HL-60/S4 treated with retinoic acid at 250 ng/mL for 4 days and 3 days (cell line): ENCODE results near the gene LIPF.
"Not testable (repeated sequence)": the region's sequence is repeated elsewhere in the genome, so short reads cannot be mapped to it uniquely, and the experiment has no call there.

Experiments used
- in situ Hi-C: fragments of 300-500 bp; cut with MboI; formaldehyde crosslinking; loops from 2 replicates; pipeline ENCODE4 v1.7.0; 2022; ENCODE audit warnings: low sequenced_read_pairs

Gene LIPF

GRCh38 chr10:88672041-88672440 is 7.8 kb downstream of the LIPF start:
- in situ Hi-C loops, result no loop called here

DNA sequence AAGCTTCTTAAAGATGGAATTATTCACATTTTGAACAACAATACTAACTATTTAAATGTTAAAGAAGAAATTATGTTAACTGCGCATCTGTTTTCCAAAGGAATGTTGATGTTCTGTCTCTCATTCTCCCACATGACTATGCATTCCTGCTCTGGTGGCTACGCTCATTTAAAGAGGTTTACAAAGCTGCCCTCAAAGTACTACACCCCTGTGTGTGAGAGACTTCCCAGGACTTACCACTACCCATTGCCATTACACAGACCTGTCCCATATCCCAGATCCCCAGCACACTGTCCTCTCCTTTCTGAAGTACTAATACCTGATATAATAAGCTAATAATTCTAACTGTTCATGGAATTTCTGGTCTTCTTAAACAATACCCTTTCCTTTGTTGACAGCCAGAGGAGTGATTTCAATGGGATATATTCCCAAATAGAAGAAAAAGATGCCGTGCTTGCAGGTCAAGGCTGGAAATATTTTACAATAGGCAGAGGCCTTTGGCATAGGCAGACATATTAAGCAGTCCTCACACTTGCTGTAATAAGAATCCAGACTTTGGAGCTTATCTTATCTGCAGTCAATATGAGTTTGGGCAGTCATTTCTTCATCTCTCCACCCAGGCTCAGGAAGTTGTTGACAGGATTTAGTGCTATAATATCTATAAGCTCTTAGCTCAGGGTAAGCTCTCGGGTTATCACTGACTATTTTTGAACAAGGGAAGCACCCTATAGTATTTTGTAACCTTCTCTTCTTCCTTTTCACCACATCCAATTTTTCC is 12.2 kb downstream of the LIPF start:
- in situ Hi-C loops, result no loop called here

DNA sequence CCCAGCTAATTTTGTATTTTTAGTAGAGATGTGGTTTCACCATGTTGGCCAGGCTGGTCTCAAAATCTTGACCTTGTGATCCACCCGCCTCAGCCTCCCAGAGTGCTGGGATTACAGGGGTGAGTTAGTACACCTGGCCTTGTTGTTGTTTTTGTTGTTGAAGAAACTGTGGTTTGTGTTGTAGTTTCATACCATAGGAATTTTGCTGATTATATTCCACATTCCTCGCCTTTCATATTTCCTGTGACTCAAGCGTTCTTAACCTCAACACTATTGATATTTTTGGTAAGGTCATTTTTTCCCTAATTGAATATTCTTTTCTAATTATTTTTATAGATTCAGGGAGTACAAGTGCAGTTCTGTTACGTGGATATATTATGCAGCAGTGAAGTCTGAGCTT is 16.7 kb downstream of the LIPF start:
- in situ Hi-C loops, result no loop called here

GRCh38 chr10:88682491-88682890 is 18.2 kb downstream of the LIPF start:
- in situ Hi-C loops, result no loop called here

- in situ Hi-C loops, result no loop called here
Observed at GRCh38 chr10:88687853-88688467, 23.7 kb downstream of the LIPF start.

DNA sequence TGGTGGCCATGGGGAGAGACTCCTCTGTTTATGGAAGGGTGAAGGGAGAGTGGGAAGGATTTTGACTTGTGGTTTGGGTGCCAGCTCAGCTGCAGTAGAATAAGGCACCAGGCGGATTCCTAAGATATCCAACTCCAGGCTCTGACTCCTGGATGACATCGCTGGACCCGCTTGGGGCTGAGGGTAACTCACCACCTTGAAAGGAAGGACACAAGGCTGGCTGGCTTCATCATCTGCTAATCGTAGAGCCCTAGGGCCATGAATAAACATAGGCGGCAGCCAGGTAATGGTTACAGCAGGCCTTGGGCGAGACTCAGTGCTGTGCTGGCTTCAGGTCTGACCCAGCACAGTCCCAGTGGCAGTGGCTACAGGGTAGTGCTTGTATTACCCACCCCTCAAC is 25.1 kb downstream of the LIPF start:
- in situ Hi-C loops, result no loop called here

DNA sequence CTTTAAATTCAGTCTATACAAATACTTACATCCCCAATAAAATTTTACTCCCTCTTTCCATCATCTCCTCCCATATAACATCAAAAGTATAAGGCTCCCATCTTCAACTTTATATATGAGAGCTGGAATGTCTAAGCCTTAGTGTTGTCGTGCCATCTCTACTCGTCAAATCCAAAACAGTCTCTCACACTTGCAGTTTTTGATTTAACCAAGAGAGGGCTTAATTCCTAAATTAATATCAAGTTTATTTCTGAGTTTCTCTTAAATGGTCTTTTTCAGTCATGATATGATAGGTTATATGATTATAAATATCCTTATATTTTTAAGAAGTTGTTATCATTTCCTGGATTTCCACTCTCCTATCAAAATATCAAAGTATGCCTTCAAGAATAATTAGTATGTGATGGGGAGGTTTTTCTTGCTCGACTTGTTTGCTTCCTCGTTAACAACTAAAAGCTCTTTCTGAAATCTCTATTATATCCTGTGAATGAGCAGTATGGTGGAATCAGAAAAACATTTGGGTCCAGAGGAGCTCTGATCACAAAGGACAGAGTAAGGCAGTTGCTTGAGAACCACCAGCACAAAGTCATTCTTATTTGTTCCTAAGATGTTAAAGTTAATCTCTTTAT is 29.3 kb downstream of the LIPF start:
- in situ Hi-C loops, result no loop called here

DNA sequence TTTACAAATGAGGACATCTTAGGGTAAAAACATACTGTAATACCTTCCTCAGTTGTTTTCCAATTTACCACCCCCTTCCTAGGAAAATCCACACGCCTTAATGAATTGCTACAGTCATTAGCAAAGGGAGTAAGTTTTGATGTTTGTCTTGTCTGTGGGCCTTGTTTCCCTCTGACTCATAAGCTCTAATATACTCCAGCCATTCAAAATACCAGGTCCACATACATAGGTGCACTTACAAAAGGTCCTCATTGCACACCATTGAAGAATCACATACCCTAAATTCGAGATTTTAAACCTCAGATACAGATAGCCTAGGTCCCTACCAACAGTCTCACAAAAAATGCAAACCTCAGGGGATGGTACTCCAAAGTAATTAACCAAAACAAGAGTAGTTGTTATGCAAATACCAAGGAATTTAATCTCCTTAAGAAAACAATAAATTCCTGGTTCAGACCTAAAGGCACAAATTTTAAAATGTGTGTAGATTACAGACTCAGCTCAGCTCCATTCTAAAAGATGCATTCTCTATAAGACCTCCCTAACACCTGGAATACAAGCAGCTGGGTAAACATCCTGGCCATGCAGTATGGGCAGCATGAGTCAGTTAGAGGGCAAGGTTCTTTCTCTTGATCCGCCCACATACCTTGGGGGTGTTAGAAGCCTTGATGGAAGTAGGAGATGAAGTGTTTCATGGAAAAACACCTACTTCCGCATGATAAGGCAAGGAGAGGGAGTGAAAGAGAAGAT is 38.8 kb downstream of the LIPF start:
- in situ Hi-C loops, result no loop called here

DNA sequence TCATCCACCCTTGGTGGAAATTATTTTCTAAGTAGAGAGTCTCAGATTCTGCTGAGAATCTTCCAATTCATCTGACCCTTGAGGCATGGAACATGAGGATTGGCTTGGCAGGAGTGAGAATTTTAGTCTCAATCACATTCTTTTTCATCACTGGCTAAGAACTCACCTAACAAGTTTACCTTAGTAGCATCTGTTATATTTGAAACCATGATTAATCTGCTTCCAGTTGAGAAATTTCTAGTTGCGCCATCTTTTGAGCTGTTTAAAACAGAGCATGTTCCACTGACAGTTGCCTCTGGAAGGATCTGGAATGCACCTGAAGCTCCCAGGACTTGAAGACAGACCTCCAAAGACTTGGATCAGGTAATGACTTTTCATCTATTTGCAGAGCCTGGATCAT is 41.7 kb downstream of the LIPF start, which contains the start of gene LIPK:
Gene LIPK (plus strand): TSS at position 292 of the 400 bp plus-strand sequence. CDS start 18,295 bp downstream, outside the sequence.
- in situ Hi-C loops, result no loop called here

GRCh38 chr10:88707429-88708155 is 43.4 kb downstream of the LIPF start:
- in situ Hi-C loops, result no loop called here

DNA sequence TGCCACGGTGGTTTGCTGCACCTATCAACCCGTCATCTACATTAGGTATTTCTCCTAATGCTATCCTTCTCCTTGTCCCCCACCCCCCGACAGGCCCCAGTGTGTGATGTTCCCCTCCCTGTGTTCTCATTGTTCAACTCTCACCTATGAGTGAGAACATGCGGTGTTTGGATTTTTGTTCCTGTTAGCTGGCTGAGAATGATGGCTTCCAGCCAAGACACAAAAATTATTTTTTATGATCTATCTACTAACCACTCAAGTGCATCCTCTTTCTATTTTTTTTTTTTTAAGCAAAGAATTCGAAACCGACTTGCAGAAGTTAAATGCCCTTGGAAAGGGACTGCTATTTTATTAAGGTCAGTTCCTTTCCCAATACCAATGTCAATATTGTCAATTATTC is 45.1 kb downstream of the LIPF start:
- in situ Hi-C loops, result not testable (repeated sequence)

DNA sequence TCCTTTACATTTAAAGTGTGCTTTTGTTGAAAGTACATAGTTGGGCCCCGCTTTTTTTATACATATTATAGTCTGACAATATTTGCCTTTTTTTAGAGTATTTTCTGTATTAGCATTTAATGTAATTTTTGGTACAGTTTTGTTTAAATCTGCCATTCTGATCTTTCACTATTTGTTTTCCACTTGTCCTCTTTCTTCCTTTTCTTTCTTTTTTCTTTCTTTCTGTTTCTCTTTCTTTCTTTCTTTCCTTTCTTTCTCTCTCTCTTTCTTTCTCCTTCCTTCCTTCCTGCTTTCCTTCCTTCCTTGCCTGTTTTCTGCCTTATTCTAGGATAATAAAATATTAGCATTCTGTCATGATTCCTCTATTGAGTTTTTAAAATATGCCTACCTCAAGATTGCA is 51.3 kb downstream of the LIPF start:
- in situ Hi-C loops, result no loop called here

DNA sequence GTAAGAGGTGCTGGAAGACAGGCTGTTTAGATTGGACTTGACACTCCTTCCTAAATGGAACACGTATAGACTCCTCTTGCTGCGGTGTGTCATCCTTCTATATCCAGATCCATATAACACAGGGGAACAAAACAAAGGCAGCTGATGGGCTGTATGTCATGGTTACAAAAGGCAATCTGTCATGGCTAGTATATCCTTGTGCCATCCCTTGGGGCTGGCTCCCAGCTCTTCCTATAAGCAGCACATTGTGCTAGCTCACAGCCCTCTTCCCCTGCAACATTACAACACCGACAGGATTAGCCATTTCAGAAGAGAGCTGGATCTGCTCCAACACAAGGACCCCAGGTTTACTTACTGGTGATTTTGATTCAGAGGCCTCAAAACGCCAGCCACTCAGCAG is 57.1 kb downstream of the LIPF start:
- in situ Hi-C loops, result no loop called here

DNA sequence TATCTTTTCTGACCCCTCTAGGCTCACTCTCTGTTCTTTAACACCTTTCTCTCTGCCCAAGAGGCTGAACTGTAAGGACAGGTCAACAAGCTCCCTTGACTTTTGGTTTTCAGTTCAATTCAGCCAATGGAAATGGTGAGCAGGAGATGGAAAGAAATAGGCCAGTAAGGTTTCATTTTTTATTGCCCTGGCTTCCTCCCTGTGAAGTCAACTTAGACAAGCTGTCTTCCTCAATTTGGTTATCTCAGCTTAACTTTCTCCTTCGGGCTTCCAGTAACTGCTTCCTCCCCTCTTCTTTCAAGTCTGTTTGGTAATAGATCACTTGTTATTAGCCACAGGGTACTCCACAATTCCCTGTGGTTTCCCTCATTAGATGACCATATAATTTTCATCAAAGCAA is 61.6 kb downstream of the LIPF start:
- in situ Hi-C loops, result no loop called here

- in situ Hi-C loops, result no loop called here
Observed at GRCh38 chr10:88728107-88728763, 64.0 kb downstream of the LIPF start.
